DOHH2 (cell line): ENCODE data around the gene STX12.
"Not testable (repeated sequence)": the region's sequence is repeated elsewhere in the genome, so short reads cannot be mapped to it uniquely, and the experiment has no call there.

Experiments
- H3F3A ChIP-seq: fragments of 200-600 bp; sonication (generic), shearing (Covaris generic); 2 replicates; pipeline ENCODE4 v1.6.0; 2016; ENCODE audit warnings: antibody characterized with exemption, mild to moderate bottlenecking; ENCODE audit not compliant: control insufficient read depth, insufficient read depth
- H3K27ac ChIP-seq: fragments of 200-600 bp; sonication (generic); 2 replicates; pipeline ENCODE4 v1.5.1; 2014; ENCODE audit warnings: low read depth, mild to moderate bottlenecking, low read length, moderate library complexity
- H3K27me3 ChIP-seq: fragments of 200-600 bp; sonication (generic); 2 replicates; pipeline ENCODE4 v1.6.1; 2014; ENCODE audit warnings: mild to moderate bottlenecking, low read length, mixed read lengths; ENCODE audit not compliant: control insufficient read depth
- H3K36me3 ChIP-seq: fragments of 200-600 bp; sonication (generic); 2 replicates; pipeline ENCODE4 v1.6.1; 2014; ENCODE audit warnings: mild to moderate bottlenecking, low read length, moderate library complexity, mixed read lengths; ENCODE audit not compliant: control insufficient read depth
- H3K4me1 ChIP-seq: fragments of 200-600 bp; sonication (generic); 2 replicates; pipeline ENCODE4 v1.6.1; 2014; ENCODE audit warnings: mild to moderate bottlenecking, low read length, mixed read lengths; ENCODE audit not compliant: control insufficient read depth
- H3K4me2 ChIP-seq: fragments of 200-600 bp; sonication (generic); 2 replicates; pipeline ENCODE4 v1.6.0; 2014; ENCODE audit warnings: mild to moderate bottlenecking, low read length, moderate library complexity
- H3K4me3 ChIP-seq: fragments of 200-600 bp; sonication (generic); 2 replicates; pipeline ENCODE4 v1.5.1; 2014; ENCODE audit warnings: mild to moderate bottlenecking, low read length, mixed read lengths
- H3K79me2 ChIP-seq: fragments of 200-600 bp; sonication (generic); 2 replicates; pipeline ENCODE4 v1.6.1; 2014; ENCODE audit warnings: mild to moderate bottlenecking, low read length, mixed read lengths; ENCODE audit not compliant: control insufficient read depth
- H3K9me2 ChIP-seq: fragments of 200-600 bp; sonication (generic); replicated peaks from 2 replicates; pipeline ENCODE4 v1.6.1; 2014; ENCODE audit warnings: mild to moderate bottlenecking, low read length, mixed read lengths; ENCODE audit not compliant: control insufficient read depth
- H3K9me3 ChIP-seq: fragments of 200-600 bp; sonication (generic); 2 replicates; pipeline ENCODE4 v1.6.1; 2014; ENCODE audit warnings: antibody characterized with exemption, low read length, mixed read lengths; ENCODE audit not compliant: control insufficient read depth, insufficient read depth
- H4K20me1 ChIP-seq: fragments of 200-600 bp; sonication (generic); 2 replicates; pipeline ENCODE4 v1.6.0; 2014; ENCODE audit warnings: low read depth, mild to moderate bottlenecking, antibody characterized with exemption, low read length, moderate library complexity; ENCODE audit not compliant: control insufficient read depth, insufficient read depth
- EZH2phosphoT487 ChIP-seq: fragments of 200-600 bp; sonication (generic); IDR thresholded peaks from 2 replicates; pipeline ENCODE4 v1.6.1; 2017; ENCODE audit warnings: borderline replicate concordance, mild to moderate bottlenecking, antibody characterized with exemption, low read length, moderate library complexity, mixed read lengths
- TF ChIP-seq, protein P1 (sequence below): fragments of 200-600 bp; sonication (generic); IDR thresholded peaks from one replicate; pipeline ENCODE4 v1.5.1; 2014; ENCODE audit warnings: antibody characterized with exemption, mild to moderate bottlenecking, low read depth, low read length; ENCODE audit not compliant: poor library complexity, severe bottlenecking

Gene STX12

DNA sequence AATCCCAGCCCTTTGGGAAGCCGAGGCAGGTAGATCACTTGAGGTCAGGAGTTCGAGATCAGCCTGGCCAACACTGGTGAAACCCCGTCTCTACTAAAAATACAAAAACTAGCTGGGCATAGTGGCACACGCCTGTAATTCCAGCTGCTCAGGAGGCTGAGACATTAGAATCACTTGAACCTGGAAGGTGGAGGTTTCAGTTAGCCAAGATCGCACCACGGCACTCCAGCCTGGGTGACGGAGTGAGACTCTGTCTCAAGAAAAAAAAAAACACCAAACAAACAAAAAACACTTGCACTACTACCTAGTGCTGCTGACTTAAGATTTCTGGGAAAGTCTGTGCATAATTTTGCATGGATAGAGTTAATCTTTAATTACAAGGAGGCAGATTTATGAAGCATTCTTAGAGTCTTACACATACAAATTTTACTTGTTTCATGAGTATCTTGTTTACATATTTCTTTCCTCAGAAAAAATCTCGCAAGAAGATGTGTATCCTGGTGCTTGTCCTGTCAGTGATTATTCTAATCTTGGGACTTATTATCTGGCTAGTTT lies 48.8 kb downstream of the STX12 start:
- Histone ChIP-seq H3K4me3 (no peak overlapping the region), H3K9me2 (no peaks in the 10 kb centered on the region), H3K36me3 (peaks cover 35% of the 10 kb centered on the region), H3K4me1 (no peaks in the 10 kb centered on the region), H3K79me2 (no peaks in the 10 kb centered on the region), H3K4me2 (no peak overlapping the region), H3K27me3 (no peaks in the 10 kb centered on the region), H3K27ac (no peak overlapping the region), H4K20me1 (no peaks in the 10 kb centered on the region), H3K9me3 (no peaks in the 10 kb centered on the region), H3F3A (peaks cover 15% of the 10 kb centered on the region)
- TF ChIP-seq EZH2phosphoT487, result no peak
- TF ChIP-seq, protein P1, sequence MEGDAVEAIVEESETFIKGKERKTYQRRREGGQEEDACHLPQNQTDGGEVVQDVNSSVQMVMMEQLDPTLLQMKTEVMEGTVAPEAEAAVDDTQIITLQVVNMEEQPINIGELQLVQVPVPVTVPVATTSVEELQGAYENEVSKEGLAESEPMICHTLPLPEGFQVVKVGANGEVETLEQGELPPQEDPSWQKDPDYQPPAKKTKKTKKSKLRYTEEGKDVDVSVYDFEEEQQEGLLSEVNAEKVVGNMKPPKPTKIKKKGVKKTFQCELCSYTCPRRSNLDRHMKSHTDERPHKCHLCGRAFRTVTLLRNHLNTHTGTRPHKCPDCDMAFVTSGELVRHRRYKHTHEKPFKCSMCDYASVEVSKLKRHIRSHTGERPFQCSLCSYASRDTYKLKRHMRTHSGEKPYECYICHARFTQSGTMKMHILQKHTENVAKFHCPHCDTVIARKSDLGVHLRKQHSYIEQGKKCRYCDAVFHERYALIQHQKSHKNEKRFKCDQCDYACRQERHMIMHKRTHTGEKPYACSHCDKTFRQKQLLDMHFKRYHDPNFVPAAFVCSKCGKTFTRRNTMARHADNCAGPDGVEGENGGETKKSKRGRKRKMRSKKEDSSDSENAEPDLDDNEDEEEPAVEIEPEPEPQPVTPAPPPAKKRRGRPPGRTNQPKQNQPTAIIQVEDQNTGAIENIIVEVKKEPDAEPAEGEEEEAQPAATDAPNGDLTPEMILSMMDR, result no peak

DNA sequence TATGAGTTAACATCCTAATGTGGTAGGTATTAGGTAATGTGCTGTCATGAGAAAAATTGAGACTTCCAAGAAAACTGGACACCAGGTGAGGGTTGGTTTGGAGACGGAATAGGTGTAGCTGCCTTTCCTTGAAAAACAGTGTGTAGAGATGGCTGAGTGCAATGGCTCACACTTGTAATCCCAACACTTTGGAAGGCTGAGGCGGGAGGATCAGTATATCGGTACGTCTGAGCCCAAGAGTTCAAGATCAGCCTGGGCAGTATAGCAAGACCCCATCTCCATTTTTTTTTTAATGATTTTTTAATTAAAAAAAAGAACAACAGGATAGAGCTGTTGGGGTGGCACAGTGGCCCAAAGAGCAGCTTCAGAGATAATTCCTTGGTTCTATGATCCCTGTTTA lies 50.8 kb downstream of the STX12 start:
- H3K27ac ChIP-seq, result no peak overlapping the region
- no peaks in the 10 kb centered on the region for H4K20me1 ChIP-seq
- H3K79me2 ChIP-seq, result no peaks in the 10 kb centered on the region
- H3K9me2 ChIP-seq, result no peaks in the 10 kb centered on the region
- H3F3A ChIP-seq, result peaks cover 27% of the 10 kb centered on the region
- H3K4me1 ChIP-seq, result no peaks in the 10 kb centered on the region
- no peaks in the 10 kb centered on the region for H3K27me3 ChIP-seq
- H3K4me3 ChIP-seq, result no peak overlapping the region
- H3K9me3 ChIP-seq, result no peaks in the 10 kb centered on the region
- H3K36me3 ChIP-seq, result peaks cover 20% of the 10 kb centered on the region
- TF ChIP-seq, protein P1, result no peak
- no peak overlapping the region for H3K4me2 ChIP-seq

DNA sequence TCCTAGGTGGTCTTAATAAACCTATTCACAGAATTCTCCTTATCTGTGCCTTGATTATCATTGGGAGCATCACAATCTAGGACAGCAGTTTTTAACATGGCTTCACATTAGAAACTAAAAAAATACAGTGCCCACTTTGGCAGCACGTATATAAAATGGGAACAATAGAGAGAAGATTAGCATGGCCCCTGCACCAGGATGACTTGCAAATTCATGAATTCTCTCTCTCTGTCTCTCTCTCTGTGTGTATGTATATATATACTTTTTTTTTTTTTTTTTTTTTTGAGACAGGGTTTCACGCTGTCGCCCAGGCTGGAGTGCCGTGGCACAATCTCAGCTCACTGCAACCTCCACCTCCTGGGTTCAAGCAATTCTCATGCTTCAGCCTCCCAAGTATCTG lies 51.4 kb downstream of the STX12 start:
- peaks cover 16% of the 10 kb centered on the region for H3K36me3 ChIP-seq
- H3K27me3 ChIP-seq, result no peaks in the 10 kb centered on the region
- no peak for TF ChIP-seq EZH2phosphoT487
- TF ChIP-seq, protein P1, result no peak
- no peaks in the 10 kb centered on the region for H3K9me2 ChIP-seq
- H3K9me3 ChIP-seq, result no peaks in the 10 kb centered on the region
- no peak overlapping the region for H3K4me2 ChIP-seq
- H3F3A ChIP-seq, result peaks cover 28% of the 10 kb centered on the region
- H3K79me2 ChIP-seq, result no peaks in the 10 kb centered on the region
- no peaks in the 10 kb centered on the region for H4K20me1 ChIP-seq
- no peaks in the 10 kb centered on the region for H3K4me1 ChIP-seq
- no peak overlapping the region for H3K4me3 ChIP-seq
- no peak overlapping the region for H3K27ac ChIP-seq

DNA sequence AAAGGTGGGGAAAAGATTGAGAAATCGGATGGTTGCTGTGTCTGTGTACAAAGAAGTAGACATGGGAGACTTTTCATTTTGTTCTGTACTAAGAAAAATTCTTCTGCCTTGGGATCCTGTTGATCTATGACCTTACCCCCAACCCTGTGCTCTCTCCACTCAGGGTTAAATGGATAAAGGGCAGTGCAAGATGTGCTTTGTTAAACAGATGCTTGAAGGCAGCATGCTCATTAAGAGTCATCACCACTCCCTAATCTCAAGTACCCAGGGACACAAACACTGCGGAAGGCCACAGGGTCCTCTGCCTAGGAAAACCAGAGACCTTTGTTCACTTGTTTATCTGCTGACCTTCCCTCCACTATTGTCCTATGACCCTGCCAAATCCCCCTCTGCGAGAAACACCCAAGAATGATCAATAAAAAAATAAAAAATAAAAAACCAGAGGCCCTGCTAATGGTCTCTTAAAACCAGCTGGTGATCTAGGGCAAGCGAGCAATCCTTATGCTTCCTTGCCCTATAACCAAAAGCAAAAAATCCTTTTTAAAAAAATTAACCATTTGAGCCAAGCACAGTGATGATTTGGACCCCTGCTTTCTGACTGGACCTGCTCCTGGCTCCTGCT lies 56.4 kb downstream of the STX12 start:
- H3K79me2 ChIP-seq, result peaks cover 42% of the 10 kb centered on the region
- peaks cover 15% of the 10 kb centered on the region; the same call in 1 of the 2 replicates for H3F3A ChIP-seq
- H3K36me3 ChIP-seq, result peaks cover 29% of the 10 kb centered on the region
- not testable (repeated sequence) for H4K20me1 ChIP-seq, H3K9me2 ChIP-seq, H3K27me3 ChIP-seq, H3K9me3 ChIP-seq
- H3K4me1 ChIP-seq, result peaks cover 24% of the 10 kb centered on the region
- peak overlapping the region; percentile 67 for H3K27ac ChIP-seq
- H3K4me3 ChIP-seq, result peak overlapping the region; percentile 80
- peak overlapping the region; percentile 80 for H3K4me2 ChIP-seq
